GM19035 (cell line): Measurements from ENCODE around the gene SSUH2.
"Not testable (repeated sequence)": the region's sequence is repeated elsewhere in the genome, so short reads cannot be mapped to it uniquely, and the experiment has no call there.

Experiments used
- ATAC-seq: cut with Tn5 transposase; IDR thresholded peaks from one replicate; pipeline ENCODE4 v1.9.1; 2021; ENCODE audit not compliant: unreplicated experiment

SSUH2 gene

DNA sequence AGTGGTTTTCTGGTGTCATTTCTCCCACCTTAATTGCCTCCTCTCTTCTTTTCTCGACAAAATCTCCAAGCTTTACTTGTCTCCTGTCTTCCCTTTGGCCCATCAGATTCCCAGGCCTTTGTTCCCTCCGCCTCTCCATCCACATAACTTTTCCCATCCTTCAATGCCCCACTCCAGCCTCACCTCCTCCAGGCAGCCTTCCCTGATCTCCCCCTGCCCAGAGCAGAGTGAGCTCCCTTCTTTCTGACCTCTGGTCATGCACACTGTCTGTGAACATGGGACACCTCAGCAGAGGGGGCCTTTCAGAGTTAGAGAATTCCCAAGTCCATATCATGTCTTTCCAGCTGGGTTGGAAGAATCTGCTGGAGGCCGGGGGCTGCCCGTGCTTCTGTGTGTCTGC is 14.6 kb upstream of the SSUH2 start:
- ATAC-seq, result no peak

DNA sequence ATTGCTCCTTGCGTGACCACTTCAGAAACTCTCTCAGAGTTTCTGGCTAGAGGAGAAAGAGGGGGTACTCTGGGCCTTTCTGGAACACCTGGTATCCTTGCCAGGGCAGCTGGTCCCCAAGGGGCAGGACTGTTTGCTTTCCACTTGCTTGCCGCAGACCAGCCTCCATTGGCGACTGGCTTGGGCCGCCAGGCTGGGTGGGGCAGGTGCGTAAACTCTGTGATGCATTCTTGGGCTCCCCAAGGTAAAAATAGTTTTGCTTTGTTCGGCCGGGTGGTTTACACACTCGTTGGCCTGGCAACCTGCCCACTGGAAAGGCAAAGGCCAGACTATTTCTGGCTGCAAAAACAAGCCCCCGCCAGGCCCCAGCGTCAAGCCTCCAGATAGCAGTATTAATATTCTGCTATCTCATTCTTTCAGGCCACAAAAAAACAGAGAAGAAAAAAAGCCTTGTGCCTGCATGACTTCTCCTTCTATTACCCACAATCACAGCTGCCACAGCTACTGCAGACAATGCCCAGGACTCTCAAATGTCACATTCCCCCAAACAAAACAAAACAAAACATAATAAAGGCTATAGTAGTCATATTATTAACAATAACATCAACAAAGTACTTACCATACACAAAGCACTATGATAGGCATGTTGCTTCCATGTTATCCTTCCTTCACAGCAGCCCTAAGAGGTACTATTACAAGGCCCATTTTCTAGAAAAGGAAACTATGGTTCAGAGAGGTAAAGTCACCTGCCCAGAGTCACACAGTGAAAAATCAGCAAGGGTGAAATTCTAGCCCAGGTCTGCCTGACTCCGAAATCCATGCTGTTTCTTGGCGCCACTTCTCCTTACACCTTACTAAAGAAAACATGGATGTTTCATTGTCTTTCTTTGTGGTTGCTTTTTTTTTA is 14.0 kb upstream of the SSUH2 start:
- peak; percentile 90 for ATAC-seq

DNA sequence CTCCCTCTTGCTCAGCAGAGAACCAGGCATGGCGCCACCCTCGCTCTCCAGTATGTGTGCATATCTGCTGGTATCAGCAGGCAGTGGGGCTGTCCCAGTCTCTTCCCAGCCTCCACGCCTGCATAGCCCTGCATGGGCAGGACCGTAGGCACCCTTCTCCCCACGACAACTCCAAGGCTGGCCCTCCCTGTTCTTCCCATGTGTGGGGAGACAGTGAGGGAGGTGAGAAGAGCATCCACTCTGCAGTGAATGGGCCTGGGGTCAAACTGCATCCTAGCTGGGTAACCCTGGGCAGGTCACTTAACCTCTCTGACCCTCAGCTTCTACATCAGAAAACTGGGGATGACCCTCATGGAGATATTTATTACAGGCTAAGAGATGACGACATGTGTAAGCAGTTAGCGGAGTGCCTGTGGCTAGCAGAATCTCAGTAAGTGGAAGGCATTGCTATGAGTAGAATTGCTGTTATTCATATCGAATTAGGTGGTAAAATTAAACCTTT is 13.3 kb upstream of the SSUH2 start:
- peak; percentile 53 for ATAC-seq

DNA sequence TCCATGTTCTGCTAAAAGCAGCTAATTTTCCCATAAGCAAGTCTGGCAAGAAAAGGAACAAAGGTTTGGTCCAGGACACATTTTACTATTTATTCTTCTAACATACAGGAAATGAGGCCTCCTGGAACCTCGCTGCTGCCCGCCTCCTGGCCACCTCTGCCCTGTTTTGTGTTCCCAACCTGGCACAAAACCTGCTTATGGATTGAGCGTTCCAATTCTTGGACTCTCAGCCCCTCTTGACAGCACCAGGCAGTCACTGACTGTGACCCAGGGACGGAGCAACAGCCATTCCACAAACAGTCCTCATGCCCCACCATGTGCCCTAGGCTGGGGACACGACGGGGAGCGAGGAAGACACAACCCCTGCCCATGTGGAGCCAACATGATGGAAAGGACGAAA is 11.6 kb upstream of the SSUH2 start:
- no peak for ATAC-seq

DNA sequence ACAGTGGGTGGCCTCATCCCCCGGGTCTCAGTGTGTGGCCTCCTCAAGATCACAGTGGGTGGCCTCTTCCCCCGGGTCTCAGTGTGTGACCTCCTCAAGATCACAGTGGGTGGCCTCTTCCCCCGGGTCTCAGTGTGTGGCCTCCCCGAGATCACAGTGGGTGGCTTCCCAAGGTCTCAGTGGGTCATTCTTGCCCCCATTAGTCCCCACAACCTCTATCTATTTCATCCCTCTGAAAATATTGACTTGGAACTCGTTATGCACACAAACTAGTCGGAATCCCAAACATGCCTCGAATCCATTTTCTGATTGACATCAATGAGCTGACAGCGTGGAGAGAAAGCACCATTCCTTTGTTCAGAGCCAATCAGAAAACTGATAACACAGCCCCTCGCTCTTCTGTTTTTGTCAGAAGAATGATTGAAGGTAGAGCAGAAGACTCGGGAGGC is 10.8 kb upstream of the SSUH2 start:
- ATAC-seq, result no peak

DNA sequence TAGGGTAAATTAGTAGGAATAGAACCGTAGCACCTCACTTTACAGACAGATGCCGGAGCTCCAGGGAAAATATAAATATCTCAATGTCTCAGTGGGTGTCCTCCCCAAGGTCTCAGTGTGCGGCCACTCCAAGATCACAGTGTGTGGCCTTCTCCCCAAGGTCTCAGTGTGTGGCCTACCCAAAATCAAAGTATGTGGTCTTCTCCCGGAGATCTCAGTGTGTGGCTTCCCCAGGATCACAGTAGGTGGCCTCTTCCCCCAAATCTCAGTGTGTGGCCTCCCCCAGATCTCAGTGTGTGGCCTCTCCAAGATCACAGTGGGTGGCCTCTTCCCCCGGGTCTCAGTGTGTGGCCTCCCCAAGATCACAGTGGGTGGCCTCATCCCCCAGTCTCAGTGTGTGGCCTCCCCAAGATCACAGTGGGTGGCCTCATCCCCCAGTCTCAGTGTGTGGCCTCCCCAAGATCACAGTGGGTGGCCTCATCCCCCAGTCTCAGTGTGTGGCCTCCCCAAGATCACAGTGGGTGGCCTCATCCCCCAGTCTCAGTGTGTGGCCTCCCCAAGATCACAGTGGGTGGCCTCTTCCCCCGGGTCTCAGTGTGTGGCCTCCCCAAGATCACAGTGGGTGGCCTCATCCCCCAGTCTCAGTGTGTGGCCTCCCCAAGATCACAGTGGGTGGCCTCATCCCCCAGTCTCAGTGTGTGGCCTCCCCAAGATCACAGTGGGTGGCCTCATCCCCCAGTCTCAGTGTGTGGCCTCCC is 10.2 kb upstream of the SSUH2 start:
- ATAC-seq, result not testable (repeated sequence)

DNA sequence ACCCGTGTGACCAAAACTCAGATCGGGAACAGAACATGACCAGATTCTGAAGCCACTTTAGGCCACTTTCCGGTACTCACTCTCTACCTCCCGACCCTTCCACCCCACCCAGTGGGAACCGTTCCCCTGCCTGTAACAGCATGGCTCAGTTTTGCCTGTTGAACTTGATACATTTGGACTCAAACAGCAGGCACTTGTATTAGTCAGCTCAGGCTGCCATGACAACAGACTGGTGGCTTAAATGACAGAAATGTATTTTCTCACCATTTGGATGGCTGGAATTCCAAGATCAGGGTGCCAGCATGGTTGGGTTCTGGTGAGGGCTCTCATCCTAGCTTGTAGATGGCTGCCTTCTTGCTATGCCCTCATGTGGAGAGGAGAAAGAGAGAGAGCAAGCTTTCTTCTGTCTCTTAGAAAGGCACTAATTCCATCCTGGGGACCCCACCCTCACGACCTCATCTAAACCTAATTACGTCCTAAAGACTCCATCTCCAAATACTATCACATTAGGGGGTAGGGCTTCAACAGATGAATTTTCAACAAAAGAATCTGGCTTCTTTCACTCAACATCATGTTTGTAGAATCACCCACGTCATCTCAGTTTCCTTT is 9.3 kb upstream of the SSUH2 start:
- no peak for ATAC-seq

DNA sequence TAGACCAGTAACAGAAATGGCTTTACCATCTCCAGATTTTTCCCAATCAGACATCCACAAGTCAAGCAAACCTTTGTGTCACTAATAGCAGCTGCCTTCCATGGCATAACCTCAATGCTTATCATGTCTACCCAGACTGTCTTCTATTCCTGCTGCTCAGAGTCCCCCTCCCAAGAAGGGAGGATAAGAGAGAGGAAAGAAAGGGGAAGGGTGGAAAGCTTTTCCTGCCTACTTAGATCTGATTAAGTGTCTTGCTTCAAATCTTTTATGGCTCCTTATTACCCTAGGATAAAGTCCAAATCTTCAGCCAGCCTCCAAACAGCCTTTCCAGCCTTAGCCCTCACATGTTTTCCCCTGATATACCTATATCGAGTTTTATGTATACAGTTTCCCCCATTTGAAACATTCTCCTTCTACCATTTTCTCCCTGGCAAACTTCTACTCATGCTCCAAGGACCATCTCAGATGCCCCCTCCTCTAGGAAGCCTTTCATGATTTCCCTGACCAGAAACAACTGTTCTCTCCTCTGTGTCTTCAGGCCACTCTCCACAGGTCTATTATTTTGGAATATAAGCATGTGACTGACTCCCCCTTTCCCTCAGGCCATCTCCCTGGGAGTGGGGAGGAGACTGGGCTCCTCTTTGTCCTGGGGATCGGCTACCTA is 7.9 kb upstream of the SSUH2 start:
- ATAC-seq, result no peak

DNA sequence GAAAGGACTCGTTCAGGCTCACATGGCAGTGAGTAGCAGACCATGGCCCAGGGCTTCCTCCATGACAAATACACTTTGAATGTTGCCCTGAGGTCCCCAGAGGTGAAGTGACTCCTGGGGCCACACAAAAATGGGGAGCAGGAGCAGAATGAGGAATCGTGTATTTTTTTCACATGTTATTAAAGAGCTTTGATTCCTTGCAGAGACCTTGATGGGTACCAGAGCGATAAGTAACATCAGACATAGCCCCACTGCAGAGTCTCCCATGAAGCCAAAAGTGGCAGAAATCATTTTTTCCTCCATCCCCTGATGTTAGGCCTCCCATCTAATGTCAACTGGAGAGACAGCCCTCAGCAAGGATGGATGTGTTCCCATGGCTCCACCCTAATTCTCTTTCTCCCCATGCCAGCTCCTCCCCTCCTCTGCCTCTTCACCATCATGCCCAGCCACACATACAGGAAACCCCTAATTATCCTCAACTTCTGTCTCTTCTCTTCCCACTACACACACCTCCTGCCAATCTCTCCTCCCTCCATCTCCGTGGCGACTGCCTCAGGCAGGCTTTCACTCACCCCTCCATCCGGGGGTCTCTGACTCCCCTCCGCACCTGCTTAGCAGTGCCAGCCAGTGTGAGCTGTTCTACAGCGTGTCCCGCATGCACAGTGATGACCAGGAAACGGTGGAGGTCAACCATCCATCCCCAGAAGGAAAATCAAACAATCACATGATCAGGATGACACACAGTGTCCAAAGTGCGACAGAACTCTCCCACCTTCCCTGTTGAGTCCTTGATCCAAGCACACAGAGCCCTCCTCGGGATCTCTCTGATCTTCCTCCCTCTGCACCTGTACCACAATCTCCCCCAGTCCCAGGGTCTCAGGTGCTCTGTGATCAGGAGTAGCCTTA is 7.1 kb upstream of the SSUH2 start:
- ATAC-seq, result no peak

DNA sequence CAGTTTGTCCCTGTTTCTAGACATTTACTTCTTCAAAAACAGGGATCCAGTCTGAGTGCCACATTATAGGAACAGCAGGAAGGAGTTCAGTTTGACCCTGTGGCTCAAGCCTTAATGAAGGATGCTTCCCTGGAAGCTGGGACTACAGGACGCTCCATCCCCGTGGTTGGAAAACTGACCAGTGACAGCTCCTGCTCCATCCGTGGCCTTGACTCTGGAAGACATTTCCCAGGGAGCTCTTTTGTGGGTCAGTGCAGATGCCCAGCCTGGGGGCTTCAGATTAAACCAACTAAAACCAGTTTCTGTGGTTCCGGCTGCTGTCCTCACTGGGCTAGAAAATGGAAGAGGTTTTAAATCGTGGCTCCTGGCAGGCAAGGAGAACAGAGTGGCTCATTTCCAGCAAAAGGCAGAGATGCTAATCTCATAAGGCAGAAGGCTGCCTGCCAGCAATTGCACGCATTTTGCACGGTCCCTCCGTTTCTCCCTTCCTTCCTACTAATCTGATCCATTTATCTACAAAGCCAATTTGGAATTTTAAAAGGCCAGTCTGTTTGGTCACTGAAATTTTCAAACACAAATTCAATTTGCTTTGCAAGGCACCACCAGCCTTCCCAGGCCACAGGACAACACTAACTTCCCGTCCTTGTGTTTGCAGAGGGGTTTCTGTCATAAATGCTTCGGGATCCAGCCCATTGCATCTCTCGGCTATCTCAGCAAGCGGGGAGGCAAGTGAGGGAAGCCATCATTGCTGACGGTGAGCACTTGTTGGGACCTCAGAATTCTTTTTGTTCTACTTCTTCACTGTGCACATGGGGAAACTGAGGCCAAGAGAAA is 6.2 kb upstream of the SSUH2 start:
- no peak for ATAC-seq

DNA sequence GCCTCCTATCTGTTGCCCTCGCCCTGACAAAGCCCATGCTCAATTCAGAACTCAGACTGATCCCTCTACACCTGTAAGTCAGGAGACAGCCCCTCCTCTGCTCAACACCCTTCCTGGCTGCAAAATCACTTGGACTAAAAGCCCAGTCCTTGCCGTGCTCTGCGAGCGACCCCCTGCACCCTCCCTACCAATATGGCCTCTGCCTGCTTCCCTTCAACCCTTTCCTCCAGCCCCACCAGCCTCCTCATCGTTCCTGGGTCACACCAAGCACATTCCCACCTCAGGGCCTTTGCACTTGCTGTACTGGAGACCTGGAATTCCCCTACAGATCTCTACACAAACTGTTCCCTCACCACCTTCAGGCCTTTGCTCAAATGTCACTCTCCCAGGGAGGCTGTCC is 5.2 kb upstream of the SSUH2 start:
- no peak for ATAC-seq

DNA sequence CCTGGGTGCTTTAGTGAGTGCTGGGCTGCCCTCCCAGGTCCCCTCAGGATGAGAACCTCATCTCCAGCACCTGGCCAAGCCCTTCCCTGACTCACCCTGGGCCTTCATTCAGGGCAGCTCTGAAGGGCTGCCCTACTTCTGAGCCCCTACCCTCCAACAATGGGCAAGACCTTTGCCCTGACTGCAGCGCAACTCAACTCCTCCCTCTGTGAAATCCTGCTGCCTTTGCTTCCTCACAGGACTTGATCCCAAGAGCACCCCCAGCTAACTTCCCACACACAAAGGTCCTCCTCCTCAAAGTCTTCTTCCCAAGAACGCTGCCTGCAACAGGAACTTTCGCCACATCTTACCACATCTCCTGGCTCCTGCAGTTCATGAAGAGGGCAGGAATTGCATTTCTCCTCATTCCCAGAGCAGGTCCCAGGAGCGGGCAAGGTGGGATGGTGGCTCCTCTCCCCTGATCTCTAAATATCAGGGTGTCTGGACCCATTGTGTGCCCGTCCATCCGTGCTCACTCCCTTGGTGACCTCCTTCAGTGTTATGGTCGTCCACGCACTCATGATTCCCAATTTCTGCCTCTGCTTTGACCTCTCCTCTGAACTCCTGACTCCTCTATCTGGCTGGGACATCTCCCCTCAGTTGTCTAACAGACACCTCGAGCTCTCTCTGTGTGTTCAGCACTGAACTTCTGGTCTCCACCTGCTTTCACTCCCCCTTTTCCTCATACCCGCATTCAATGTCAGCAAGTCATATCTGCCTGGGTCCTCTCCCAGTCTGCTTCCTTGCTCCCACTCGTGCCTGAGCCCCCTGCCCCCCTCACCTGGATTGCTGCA is 4.5 kb upstream of the SSUH2 start:
- no peak for ATAC-seq

DNA sequence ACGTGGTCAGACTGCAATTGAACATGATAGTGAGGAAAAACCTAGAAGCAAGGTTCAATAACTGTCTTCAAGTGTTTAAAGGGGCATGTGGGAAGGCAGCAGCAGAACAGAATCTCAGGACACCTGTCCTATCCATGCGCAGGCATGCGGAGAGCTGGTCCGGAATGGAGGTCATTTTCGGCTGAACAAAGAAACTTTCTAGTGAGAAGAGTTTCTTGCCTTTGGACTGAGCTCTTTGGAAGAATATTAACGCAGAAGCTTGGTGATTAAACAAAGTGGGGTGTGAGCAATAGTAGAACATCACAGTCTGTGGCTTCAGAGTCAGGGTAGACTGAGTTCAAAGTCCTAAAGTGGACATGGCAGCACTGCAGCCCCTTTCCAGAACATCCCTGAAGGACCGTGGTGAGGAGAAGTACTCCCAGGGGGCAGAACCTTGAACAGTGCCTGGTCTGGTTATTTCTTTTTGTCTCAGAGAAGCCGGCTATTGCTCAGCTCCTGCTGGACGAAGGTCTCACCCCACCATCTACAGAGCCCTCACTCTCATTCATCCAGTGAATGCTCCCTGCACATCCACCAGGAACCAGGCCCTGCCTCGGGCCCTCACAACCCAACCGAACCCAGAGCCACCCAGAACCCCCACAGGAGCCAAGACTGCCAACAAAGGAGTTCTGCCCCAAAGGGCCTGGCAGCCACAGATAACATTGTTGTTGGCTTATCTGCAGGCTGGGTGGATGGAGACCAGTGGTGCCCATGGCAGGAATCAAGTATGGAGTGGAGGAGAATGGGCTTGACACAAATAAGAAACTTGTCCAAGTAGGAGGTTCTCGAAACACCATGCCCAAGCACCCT is 2.8 kb upstream of the SSUH2 start:
- ATAC-seq, result no peak

DNA sequence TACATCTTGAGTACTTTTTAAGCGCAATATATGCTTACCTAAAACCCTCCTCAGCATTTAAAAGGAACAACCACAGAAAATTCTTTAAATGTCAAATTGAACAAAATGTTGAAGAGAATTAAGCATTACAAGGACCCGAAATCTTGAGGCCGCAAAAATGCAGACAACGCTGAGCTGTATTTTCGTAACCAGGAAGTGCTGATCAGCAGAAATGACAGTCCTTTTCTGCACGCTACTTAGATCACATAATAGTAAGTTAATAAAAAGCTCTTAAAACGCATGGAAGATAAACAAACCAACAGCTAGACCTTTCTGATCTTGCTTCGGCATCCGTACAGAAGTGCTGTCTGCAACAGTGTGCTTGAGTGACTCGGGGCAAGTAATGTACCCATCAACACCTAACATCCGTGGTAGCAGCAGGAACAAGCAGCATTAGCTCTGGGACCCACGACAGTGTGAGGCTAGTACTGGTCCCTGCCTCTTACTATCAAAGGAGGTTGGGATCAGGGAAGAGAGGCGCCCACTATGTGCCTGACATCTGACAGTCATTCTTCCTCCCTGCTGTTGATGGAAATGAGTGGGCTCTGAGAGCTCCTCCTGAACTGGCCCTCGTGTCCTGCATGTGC is 1.8 kb upstream of the SSUH2 start:
- no peak for ATAC-seq

DNA sequence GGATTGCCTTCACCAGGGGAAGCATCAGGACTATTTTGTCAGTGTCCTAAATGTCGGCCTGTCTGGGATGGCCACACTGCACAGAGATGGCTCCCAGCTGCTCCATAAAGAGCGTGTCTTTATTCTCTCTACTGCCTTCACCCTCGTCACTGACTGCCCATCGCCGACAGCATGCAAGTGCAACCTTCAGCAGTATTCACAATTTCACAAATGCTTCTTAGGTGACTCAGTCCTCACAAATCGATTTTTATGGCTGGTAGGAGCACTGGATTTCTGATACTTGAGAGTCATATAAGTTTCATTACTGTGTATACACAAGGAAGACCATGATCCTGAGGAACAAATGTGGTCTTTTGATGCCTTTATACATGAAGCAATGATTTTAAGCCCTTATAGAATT is 1.1 kb upstream of the SSUH2 start:
- no peak for ATAC-seq

DNA sequence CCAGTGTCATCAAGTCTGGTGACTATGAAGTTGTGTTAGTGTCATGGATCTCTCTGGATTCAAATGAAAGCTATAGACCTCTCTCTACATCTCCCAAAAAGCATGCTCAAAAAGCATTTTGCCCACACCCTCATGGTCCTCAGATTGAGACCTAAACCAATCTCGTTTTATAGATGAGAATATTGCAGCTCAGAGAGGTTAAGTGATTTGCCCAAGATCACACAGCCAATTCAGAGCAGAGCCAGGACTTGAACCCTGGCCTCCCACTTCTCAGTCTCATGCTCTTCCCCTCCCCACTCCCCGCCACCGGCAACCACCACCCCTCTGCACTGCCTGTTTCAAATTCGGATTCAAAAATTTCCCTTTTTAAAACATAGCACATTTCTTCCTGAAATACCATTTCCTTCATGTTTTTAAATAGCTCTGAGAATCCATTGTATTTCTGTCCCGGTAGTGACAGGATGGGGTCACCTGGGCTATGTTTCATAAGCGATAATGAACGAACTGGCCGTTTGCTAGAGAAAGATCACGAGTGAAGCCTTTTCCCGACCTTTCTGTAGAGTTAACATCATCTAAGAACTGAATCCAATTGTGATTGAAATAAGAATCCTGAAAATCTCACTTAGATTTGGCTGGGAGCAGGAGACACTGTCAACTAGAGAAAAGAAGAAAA is 769 bp downstream of the SSUH2 start:
- ATAC-seq, result no peak
